Kidney (tissue), 14 donors: Measurements from ENCODE around the gene ZNF764. TPM values are rescaled to one million over a fixed set of nuclear protein-coding genes. Genes with fewer than 3 reads are reported as not detected.

Experiments used
- DNase-seq, 5 donors: peaks; one replicate each; pipeline ENCODE4 v3.0.0-alpha.2; 2013 to 2020
- FAIRE-seq: peaks from 2 replicates; lab custom pipeline; 2012; peaks lifted over from hg19 to GRCh38; lab: Jason Lieb, UNC
- H3K27ac ChIP-seq, 2 donors: one replicate each; pipeline ENCODE4 v1.7.0; 2013; ENCODE audit warnings: low read depth in 2 of 2, low read length in 2 of 2, inconsistent platforms in 1 of 2
- H3K27me3 ChIP-seq: one replicate; pipeline ENCODE4 v1.7.1; 2013; ENCODE audit warnings: low read length, inconsistent platforms; ENCODE audit not compliant: control insufficient read depth, insufficient read depth
- H3K36me3 ChIP-seq, 3 donors: one replicate each; pipeline versions ENCODE4 v1.7.0 to v1.7.1; 2013; ENCODE audit warnings: low read length in 3 of 3, control low read depth in 1 of 3, inconsistent platforms in 1 of 3; ENCODE audit not compliant: insufficient read depth in 3 of 3, control insufficient read depth in 2 of 3
- H3K4me1 ChIP-seq, 3 donors: one replicate each; pipeline versions ENCODE4 v1.7.0 to v1.7.1; 2013; ENCODE audit warnings: low read length in 3 of 3, inconsistent platforms in 1 of 3, low read depth in 1 of 3; ENCODE audit not compliant: control insufficient read depth in 2 of 3, insufficient read depth in 2 of 3
- H3K4me3 ChIP-seq, 3 donors: one replicate each; pipeline versions ENCODE4 v1.7.0 to v1.8.1; 2013; ENCODE audit warnings: low read length in 3 of 3, control low read depth in 1 of 3, inconsistent platforms in 1 of 3
- H3K9ac ChIP-seq, 3 donors: one replicate each; pipeline versions ENCODE4 v1.7.0 to v1.7.1; 2013; ENCODE audit warnings: low read length in 3 of 3, control low read depth in 1 of 3, inconsistent platforms in 1 of 3
- H3K9me3 ChIP-seq, 3 donors: one replicate each; pipeline versions ENCODE4 v1.7.0 to v1.7.1; 2013; ENCODE audit warnings: low read length in 3 of 3, control low read depth in 1 of 3, inconsistent platforms in 1 of 3; ENCODE audit not compliant: control insufficient read depth in 2 of 3, insufficient read depth in 1 of 3
- intact Hi-C: fragments of 100-400 bp; cut with DNase I; formaldehyde crosslinking; loops from one replicate; pipeline ENCODE4 v1.11.1; 2022
- polyA plus RNA-seq: library from polyadenylated mRNA; stranded (reverse); fragments of 350-450 nt; fragmentation: Illumina TruSeq; extraction: RNeasy Lipid Tissue Mini Kit (QIAGEN cat#74804); gene quantifications from one replicate; pipeline ENCODE4 v1.2.3, GENCODE V29; 2014; ENCODE audit warnings: low read depth, low replicate concordance; ENCODE audit not compliant: insufficient read depth
- total RNA-seq: library from RNA; stranded (reverse); fragmentation: NEBNext Ultra II Directional; extraction: Animal tissue kit (Norgen Biotek cat#: 25700); gene quantifications from one replicate; pipeline ENCODE4 v1.2.1, GENCODE V29; 2021
- TF ChIP-seq, protein P1 (sequence below): IDR thresholded peaks from 3 replicates; pipeline ENCODE4 v1.5.1; 2012; ENCODE audit warnings: mild to moderate bottlenecking, moderate library complexity, borderline replicate concordance; ENCODE audit not compliant: insufficient read depth; ENCODE audit errors: extremely low read depth
- donor health status: control.
- donor health status: control.
- donor health status: control.
- donor health status: control.
- donor health status: control.
- donor health status: DM: yes; HTN: yes; CAD: no.
- donor health status: Normal renal cell carcinoma (clear cell type).

The ZNF764 gene
- total and polyA plus RNA-seq, 2 donors from 2014 or later: 4.4 to 11.9 TPM

DNA sequence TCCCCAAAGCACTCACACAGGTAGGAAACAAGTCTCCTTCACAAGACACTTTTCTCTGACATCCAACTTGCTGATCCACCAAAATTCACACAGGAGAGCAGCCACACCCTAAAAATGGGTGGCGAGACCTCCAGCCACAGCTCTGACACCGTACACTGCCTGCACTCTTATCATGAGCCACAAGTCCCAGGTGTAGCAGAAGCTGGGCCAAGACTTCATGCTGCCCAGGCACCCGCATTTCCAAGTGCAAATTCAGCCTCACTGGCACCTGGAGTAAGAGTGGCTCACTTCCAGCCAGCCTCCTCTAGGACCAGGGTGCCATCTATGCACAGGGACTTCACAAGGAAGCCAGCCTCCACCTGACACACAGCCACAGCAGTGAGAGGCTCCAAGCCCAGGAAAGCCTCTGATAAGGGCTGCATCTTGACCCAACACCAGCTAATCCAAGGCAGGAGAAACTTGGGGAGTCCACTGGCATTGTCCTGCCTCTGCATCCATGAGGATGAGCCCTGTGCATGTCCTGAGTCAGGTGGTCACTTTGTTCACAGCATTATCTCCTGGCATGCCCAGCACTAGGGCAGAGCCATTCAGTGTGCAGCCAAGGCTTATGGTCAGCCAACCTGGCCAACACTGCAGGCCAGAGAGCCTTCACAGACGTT lies 29.2 kb downstream of the ZNF764 start:
- DNase-seq (peak in 1 of 5 donors; percentile 26), FAIRE-seq (no peak)
- Histone ChIP-seq H3K36me3 (peaks cover 0 to 6% (median 2%) of the 10 kb centered on the region in 3 donors), H3K27me3 (no peaks in the 10 kb centered on the region), H3K4me1 (peaks cover 4 to 18% (median 6%) of the 10 kb centered on the region in 3 donors), H3K4me3 (no peak overlapping the region), H3K27ac (no peak overlapping the region), H3K9me3 (no peaks in the 10 kb centered on the region), H3K9ac (no peak overlapping the region)
- TF ChIP-seq, protein P1, sequence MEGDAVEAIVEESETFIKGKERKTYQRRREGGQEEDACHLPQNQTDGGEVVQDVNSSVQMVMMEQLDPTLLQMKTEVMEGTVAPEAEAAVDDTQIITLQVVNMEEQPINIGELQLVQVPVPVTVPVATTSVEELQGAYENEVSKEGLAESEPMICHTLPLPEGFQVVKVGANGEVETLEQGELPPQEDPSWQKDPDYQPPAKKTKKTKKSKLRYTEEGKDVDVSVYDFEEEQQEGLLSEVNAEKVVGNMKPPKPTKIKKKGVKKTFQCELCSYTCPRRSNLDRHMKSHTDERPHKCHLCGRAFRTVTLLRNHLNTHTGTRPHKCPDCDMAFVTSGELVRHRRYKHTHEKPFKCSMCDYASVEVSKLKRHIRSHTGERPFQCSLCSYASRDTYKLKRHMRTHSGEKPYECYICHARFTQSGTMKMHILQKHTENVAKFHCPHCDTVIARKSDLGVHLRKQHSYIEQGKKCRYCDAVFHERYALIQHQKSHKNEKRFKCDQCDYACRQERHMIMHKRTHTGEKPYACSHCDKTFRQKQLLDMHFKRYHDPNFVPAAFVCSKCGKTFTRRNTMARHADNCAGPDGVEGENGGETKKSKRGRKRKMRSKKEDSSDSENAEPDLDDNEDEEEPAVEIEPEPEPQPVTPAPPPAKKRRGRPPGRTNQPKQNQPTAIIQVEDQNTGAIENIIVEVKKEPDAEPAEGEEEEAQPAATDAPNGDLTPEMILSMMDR: no peak
- intact Hi-C loops: no loop called here

DNA sequence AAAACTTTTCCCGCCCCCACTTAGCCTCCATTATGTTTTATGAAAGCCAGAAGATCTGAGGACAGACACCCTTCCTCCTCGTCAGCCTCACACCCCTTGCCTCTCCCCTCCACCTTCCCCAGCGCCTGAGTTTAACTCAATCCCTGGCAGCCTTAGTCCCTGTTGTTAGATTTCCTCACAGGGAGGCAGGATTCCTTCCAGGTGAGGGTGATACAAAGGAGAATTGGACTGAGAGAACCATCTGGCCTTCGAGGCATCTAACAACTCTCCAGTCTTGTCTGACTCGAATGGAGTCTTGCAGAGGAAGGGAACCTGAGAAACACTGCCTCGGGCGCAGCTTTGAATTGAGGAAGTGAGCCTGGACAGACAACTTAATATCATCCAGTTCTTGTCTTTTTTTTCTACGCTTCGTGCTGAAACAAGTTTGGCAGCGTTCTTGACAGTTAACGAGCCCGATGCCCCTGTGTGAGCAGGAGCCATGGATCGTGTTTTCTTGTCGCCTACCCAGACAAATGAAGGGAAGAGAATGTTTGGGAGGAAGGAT lies 30.5 kb downstream of the ZNF764 start:
- Histone ChIP-seq H3K9me3 (no peaks in the 10 kb centered on the region), H3K36me3 (peaks cover 0 to 6% (median 2%) of the 10 kb centered on the region in 3 donors), H3K9ac (peak overlapping the region; percentile 54 to 79 (median 56)), H3K27me3 (no peaks in the 10 kb centered on the region), H3K4me1 (peaks cover 4 to 12% (median 11%) of the 10 kb centered on the region in 3 donors), H3K4me3 (peak overlapping the region; percentile 13 to 78 (median 68)), H3K27ac (peak overlapping the region; percentile 83 to 100)
- TF ChIP-seq, protein P1: no peak
- intact Hi-C loops: no loop called here
- FAIRE-seq: no peak
- DNase-seq: peak in 3 of 5 donors; percentile 43 to 69 (median 69)

DNA sequence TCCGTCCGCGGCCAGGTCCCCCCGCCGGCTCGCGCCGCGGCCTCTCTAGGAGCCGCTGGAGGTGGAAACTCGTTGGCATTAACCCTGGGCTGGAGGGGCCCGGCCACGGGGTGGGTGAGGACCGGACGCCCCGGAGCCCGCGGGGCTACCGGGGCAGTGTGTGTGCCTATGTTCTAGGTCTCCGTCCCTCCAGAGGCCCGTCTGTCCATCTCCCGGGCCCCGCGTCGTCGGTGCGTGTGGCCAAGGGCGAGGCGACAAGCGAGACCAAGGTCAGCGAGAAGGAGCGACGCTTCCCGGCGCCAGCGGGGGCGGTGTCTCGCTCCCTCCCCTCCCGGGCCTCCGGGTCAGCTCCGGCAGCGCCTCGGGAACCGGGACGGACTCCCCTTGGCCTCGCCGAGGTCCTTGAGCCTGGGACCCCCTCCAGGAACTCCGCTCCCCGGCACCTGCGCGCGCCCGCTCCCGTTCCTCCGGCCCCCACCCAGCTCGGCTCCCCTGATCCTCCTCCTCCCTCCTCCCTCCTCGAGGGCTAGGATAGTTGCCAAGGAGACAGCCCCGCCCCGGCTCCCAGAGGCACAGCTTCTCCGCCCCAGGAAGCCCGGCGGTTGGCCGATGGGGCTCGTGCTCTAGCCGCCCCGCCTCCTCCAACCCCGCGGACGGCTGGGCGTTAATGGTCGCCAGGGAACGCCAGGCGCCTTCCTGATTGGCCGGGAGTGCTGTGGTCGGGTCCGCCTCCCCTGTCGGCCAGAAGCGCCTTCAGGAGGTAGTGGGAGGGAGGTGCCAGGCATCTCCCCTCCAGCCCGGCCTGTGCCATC lies 31.1 kb downstream of the ZNF764 start:
- peak overlapping the region; percentile 67 to 78 (median 68) for H3K4me3 ChIP-seq
- DNase-seq (peak; percentile 99 to 100 (median 99)), FAIRE-seq (peak; percentile 83)
- TF ChIP-seq, protein P1: peak; percentile 26
- H3K27me3 ChIP-seq: no peaks in the 10 kb centered on the region
- H3K4me1 ChIP-seq: peaks cover 4 to 16% (median 12%) of the 10 kb centered on the region in 3 donors
- H3K9ac ChIP-seq: peak overlapping the region; percentile 56 to 93 (median 89)
- no peaks in the 10 kb centered on the region for H3K9me3 ChIP-seq
- intact Hi-C loops: no loop called here
- peaks cover 0 to 6% (median 2%) of the 10 kb centered on the region in 3 donors for H3K36me3 ChIP-seq
- peak overlapping the region; percentile 99 to 100 for H3K27ac ChIP-seq
